CD14-positive monocyte (primary cell): Measurements from ENCODE around the gene TEAD1. TPM values are rescaled to one million over a fixed set of nuclear protein-coding genes. Genes with fewer than 3 reads are reported as not detected.

Experiments used
- DNase-seq, 3 donors: peaks; one replicate each; pipeline ENCODE4 v3.0.0-alpha.2; 2011 to 2022
- H2AFZ ChIP-seq: 2 replicates; pipeline ENCODE4 v1.6.0; 2012; ENCODE audit warnings: mild to moderate bottlenecking, low read depth, low read length, inconsistent platforms; ENCODE audit not compliant: insufficient read depth, poor library complexity, severe bottlenecking
- H3K27ac ChIP-seq, 2 donors: 1 replicate in 1 of 2; 2 replicates in 1 of 2; pipeline ENCODE4 v1.5.1; 2012 to 2013; ENCODE audit warnings: low read length in 2 of 2, control low read depth in 1 of 2, inconsistent platforms in 1 of 2, low read depth in 1 of 2, mild to moderate bottlenecking in 1 of 2
- H3K27me3 ChIP-seq, 2 donors: one replicate each; pipeline versions ENCODE4 v1.6.0 to v1.6.1; 2011 to 2013; ENCODE audit warnings: low read length in 2 of 2; ENCODE audit not compliant: control insufficient read depth in 2 of 2, insufficient read depth in 2 of 2
- H3K36me3 ChIP-seq, 2 donors: replicated peaks in 1 of 2; 1 replicate in 1 of 2; 2 replicates in 1 of 2; pipeline versions ENCODE4 v1.5.1 to v1.6.1; 2012 to 2013; ENCODE audit warnings: low read length in 2 of 2, control low read depth in 1 of 2, inconsistent platforms in 1 of 2, mild to moderate bottlenecking in 1 of 2; ENCODE audit not compliant: insufficient read depth in 2 of 2, control insufficient read depth in 1 of 2
- H3K4me1 ChIP-seq, 2 donors: 1 replicate in 1 of 2; 2 replicates in 1 of 2; pipeline versions ENCODE4 v1.5.1 to v1.6.1; 2012 to 2013; ENCODE audit warnings: low read length in 2 of 2, control low read depth in 1 of 2, inconsistent platforms in 1 of 2, mild to moderate bottlenecking in 1 of 2, moderate library complexity in 1 of 2; ENCODE audit not compliant: insufficient read depth in 2 of 2, control insufficient read depth in 1 of 2
- H3K4me2 ChIP-seq: replicated peaks from 2 replicates; pipeline ENCODE3; 2012; ENCODE audit warnings: low read length, moderate library complexity, mild to moderate bottlenecking; ENCODE audit not compliant: poor library complexity, severe bottlenecking; ENCODE audit errors: extremely low read depth
- H3K4me3 ChIP-seq, 3 experiments: fragments of 200-600 bp in 1 of 3; sonication (generic) in 1 of 3; replicated peaks in 1 of 3; 1 replicate in 2 of 3; 2 replicates in 1 of 3; pipeline ENCODE4 v1.5.1; 2011 to 2013; ENCODE audit warnings: low read length in 3 of 3, mild to moderate bottlenecking in 3 of 3, control low read depth in 2 of 3, low read depth in 2 of 3, inconsistent platforms in 1 of 3, moderate library complexity in 1 of 3
- H3K79me2 ChIP-seq: 2 replicates; pipeline ENCODE4 v1.6.0; 2012; ENCODE audit warnings: mild to moderate bottlenecking, control low read depth, inconsistent platforms, low read length, moderate library complexity; ENCODE audit not compliant: insufficient read depth
- H3K9ac ChIP-seq: 2 replicates; pipeline ENCODE4 v1.6.0; 2017; ENCODE audit warnings: low read length, mild to moderate bottlenecking; ENCODE audit not compliant: insufficient read depth, poor library complexity, severe bottlenecking
- H3K9me3 ChIP-seq, 2 donors: replicated peaks in 1 of 2; 1 replicate in 1 of 2; 2 replicates in 1 of 2; pipeline versions ENCODE4 v1.5.1 to v1.6.1; 2012 to 2013; ENCODE audit warnings: low read length in 2 of 2, control low read depth in 1 of 2; ENCODE audit not compliant: control insufficient read depth in 1 of 2, insufficient read depth in 1 of 2
- H4K20me1 ChIP-seq: 2 replicates; pipeline ENCODE4 v1.6.0; 2012; ENCODE audit warnings: mild to moderate bottlenecking, low read length, control low read depth, moderate library complexity; ENCODE audit not compliant: insufficient read depth
- H3K27ac Mint-ChIP-seq, 7 donors: one replicate each; pipeline ENCODE4 v1.8.0; 2020; ENCODE audit warnings: mild to moderate bottlenecking in 7 of 7, mixed read lengths in 7 of 7, moderate library complexity in 6 of 7, inconsistent platforms in 2 of 7
- H3K27me3 Mint-ChIP-seq, 3 donors: one replicate each; pipeline ENCODE4 v1.8.0; 2021 to 2022; ENCODE audit warnings: low read depth in 3 of 3, mild to moderate bottlenecking in 3 of 3, mixed read lengths in 3 of 3, moderate library complexity in 3 of 3, inconsistent platforms in 1 of 3
- H3K36me3 Mint-ChIP-seq, 2 donors: one replicate each; pipeline ENCODE4 v1.8.0; 2020; ENCODE audit warnings: mixed read lengths in 2 of 2, inconsistent platforms in 1 of 2, mild to moderate bottlenecking in 1 of 2
- H3K4me1 Mint-ChIP-seq: one replicate; pipeline ENCODE4 v1.8.0; 2020; ENCODE audit warnings: mild to moderate bottlenecking, mixed read lengths
- H3K4me3 Mint-ChIP-seq, 2 donors: one replicate each; pipeline ENCODE4 v1.8.0; 2020; ENCODE audit warnings: mild to moderate bottlenecking in 2 of 2, mixed read lengths in 2 of 2, moderate library complexity in 1 of 2
- H3K9me3 Mint-ChIP-seq, 7 donors: one replicate each; pipeline ENCODE4 v1.8.0; 2020 to 2022; ENCODE audit warnings: mixed read lengths in 7 of 7, mild to moderate bottlenecking in 6 of 7, moderate library complexity in 6 of 7, inconsistent platforms in 2 of 7
- WGBS: methylation state at CpG from one replicate; pipeline ENCODE4 v1.1.5; 2013; ENCODE audit warnings: missing lambda C conversion rate; ENCODE audit not compliant: insufficient coverage; 5-methylcytosine and 5-hydroxymethylcytosine counted together
- intact Hi-C, 2 donors: fragments of 100-400 bp; cut with micrococcal nuclease; formaldehyde crosslinking; loops; one replicate each; pipeline versions ENCODE4 v1.15.0 to v1.15.1; 2023
- polyA plus RNA-seq, 3 donors: library from polyadenylated mRNA; depleted of rRNA in 1 of 3; unstranded in 2 of 3; stranded (reverse) in 1 of 3; fragments of 300-500 nt in 2 of 3; fragments of >200 nt in 1 of 3; fragmentation: Illumina TruSeq in 2 of 3; gene quantifications; 1 replicate in 2 of 3; 2 replicates in 1 of 3; pipeline ENCODE4 v1.2.3, GENCODE V29; 2012 to 2021
- TF ChIP-seq, protein P1 (sequence below): fragments of 200-600 bp; IDR thresholded peaks from one replicate; pipeline ENCODE4 v1.8.0; 2022; ENCODE audit warnings: antibody characterized with exemption, mild to moderate bottlenecking

TEAD1 gene
- polyA plus RNA-seq, 3 donors: not detected

GRCh38 chr11:12719221-12719620 lies 45.0 kb downstream of the TEAD1 start:
- H3K9ac ChIP-seq: no peak overlapping the region
- intact Hi-C loops: no loop called here
- Mint-ChIP-seq H3K4me1 (no peaks in the 10 kb centered on the region), H3K27ac (no peak overlapping the region), H3K36me3 (no peaks in the 10 kb centered on the region), H3K9me3 (no peaks in the 10 kb centered on the region), H3K27me3 (peaks cover 7 to 34% (median 19%) of the 10 kb centered on the region in 3 donors), H3K4me3 (no peak overlapping the region)
- TF ChIP-seq, protein P1, sequence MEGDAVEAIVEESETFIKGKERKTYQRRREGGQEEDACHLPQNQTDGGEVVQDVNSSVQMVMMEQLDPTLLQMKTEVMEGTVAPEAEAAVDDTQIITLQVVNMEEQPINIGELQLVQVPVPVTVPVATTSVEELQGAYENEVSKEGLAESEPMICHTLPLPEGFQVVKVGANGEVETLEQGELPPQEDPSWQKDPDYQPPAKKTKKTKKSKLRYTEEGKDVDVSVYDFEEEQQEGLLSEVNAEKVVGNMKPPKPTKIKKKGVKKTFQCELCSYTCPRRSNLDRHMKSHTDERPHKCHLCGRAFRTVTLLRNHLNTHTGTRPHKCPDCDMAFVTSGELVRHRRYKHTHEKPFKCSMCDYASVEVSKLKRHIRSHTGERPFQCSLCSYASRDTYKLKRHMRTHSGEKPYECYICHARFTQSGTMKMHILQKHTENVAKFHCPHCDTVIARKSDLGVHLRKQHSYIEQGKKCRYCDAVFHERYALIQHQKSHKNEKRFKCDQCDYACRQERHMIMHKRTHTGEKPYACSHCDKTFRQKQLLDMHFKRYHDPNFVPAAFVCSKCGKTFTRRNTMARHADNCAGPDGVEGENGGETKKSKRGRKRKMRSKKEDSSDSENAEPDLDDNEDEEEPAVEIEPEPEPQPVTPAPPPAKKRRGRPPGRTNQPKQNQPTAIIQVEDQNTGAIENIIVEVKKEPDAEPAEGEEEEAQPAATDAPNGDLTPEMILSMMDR: no peak
- H3K4me3 ChIP-seq: no peak overlapping the region
- H3K27ac ChIP-seq: no peak overlapping the region
- no peak overlapping the region for H3K4me2 ChIP-seq
- H3K27me3 ChIP-seq: peaks cover 2 to 13% of the 10 kb centered on the region in 2 donors
- no peaks in the 10 kb centered on the region for H3K9me3 ChIP-seq
- no peak overlapping the region for H2AFZ ChIP-seq
- no peaks in the 10 kb centered on the region for H3K79me2 ChIP-seq
- H3K36me3 ChIP-seq: no peaks in the 10 kb centered on the region
- no CpG with 5 or more reads among the region's 4 CpGs for WGBS
- no peak for DNase-seq
- H3K4me1 ChIP-seq: no peaks in the 10 kb centered on the region
- no peaks in the 10 kb centered on the region for H4K20me1 ChIP-seq

- H3K4me1 Mint-ChIP-seq: no peaks in the 10 kb centered on the region
Measured at GRCh38 chr11:12721816-12722604, 47.8 kb downstream of the TEAD1 start.

More at GRCh38 chr11:12721816-12722604, 47.8 kb downstream of the TEAD1 start:
- no peak overlapping the region for H3K4me3 ChIP-seq
- intact Hi-C loops: no loop called here
- DNase-seq: no peak
- H3K4me3 Mint-ChIP-seq: no peak overlapping the region
- no peaks in the 10 kb centered on the region for H3K36me3 Mint-ChIP-seq
- H3K36me3 ChIP-seq: no peaks in the 10 kb centered on the region
- peaks cover 3 to 25% (median 12%) of the 10 kb centered on the region in 3 donors for H3K27me3 Mint-ChIP-seq
- no peaks in the 10 kb centered on the region for H4K20me1 ChIP-seq
- H3K27ac ChIP-seq: no peak overlapping the region
- 86% methylated on average over 1 of the region's 7 CpGs for WGBS
- H3K9me3 ChIP-seq: no peaks in the 10 kb centered on the region
- no peaks in the 10 kb centered on the region for H3K4me1 ChIP-seq
- H3K27ac Mint-ChIP-seq: no peak overlapping the region
- H3K79me2 ChIP-seq: no peaks in the 10 kb centered on the region
- no peaks in the 10 kb centered on the region for H3K9me3 Mint-ChIP-seq
- no peak overlapping the region for H3K9ac ChIP-seq
- H2AFZ ChIP-seq: no peak overlapping the region
- TF ChIP-seq, protein P1: no peak
- peaks cover 2 to 4% of the 10 kb centered on the region in 2 donors for H3K27me3 ChIP-seq
- no peak overlapping the region for H3K4me2 ChIP-seq
